ENCODE results near the gene SERPINB6.

Gene SERPINB6

GRCh38 chr6:2971420-2972218 is at the start of gene SERPINB6:
SERPINB6 (minus strand) TSS chr6:2971567; CDS start chr6:2959332, 12,235 bp downstream.
- TF ChIP-seq CTCF (conservative IDR thresholded peaks at IDR 0.05) = 0 out of 2 replicates have a peak, but pooled peaks have one; percentile 10
- no peak; the same call in none of the 2 replicates for TF ChIP-seq ZFX (IDR thresholded peaks at IDR 0.05)
- peak within 1 kb of the TSS; percentile 81 for H3K27ac ChIP-seq

GRCh38 chr6:3019749-3020320 is 48.5 kb upstream of the SERPINB6 start:
- no peak overlapping the region for H3K27ac ChIP-seq
- no peak for TF ChIP-seq ZFX (IDR thresholded peaks at IDR 0.05)
- TF ChIP-seq CTCF (conservative IDR thresholded peaks at IDR 0.05) = no peak

- H3K27ac ChIP-seq = no peak overlapping the region
Observed at GRCh38 chr6:3019065-3019464, 47.7 kb upstream of the SERPINB6 start.

GRCh38 chr6:3017304-3017703 is 45.9 kb upstream of the SERPINB6 start:
- TF ChIP-seq CTCF (conservative IDR thresholded peaks at IDR 0.05) (no peak), ZFX (IDR thresholded peaks at IDR 0.05) (no peak)
- no peak overlapping the region for H3K27ac ChIP-seq

More at GRCh38 chr6:3019065-3019464, 47.7 kb upstream of the SERPINB6 start:
- TF ChIP-seq ZFX (IDR thresholded peaks at IDR 0.05) = no peak
- TF ChIP-seq CTCF (conservative IDR thresholded peaks at IDR 0.05) = no peak

- TF ChIP-seq CTCF (conservative IDR thresholded peaks at IDR 0.05) (no peak), ZFX (IDR thresholded peaks at IDR 0.05) (no peak)
- no peak overlapping the region for H3K27ac ChIP-seq
Observed at GRCh38 chr6:3016473-3017280, 45.3 kb upstream of the SERPINB6 start.

- TF ChIP-seq ZFX (IDR thresholded peaks at IDR 0.05) (no peak), CTCF (conservative IDR thresholded peaks at IDR 0.05) (no peak)
- H3K27ac ChIP-seq = no peak overlapping the region
Observed at GRCh38 chr6:3015144-3015543, 43.8 kb upstream of the SERPINB6 start.
